ENCODE measurements around the gene ARHGEF16.

The ARHGEF16 gene

DNA sequence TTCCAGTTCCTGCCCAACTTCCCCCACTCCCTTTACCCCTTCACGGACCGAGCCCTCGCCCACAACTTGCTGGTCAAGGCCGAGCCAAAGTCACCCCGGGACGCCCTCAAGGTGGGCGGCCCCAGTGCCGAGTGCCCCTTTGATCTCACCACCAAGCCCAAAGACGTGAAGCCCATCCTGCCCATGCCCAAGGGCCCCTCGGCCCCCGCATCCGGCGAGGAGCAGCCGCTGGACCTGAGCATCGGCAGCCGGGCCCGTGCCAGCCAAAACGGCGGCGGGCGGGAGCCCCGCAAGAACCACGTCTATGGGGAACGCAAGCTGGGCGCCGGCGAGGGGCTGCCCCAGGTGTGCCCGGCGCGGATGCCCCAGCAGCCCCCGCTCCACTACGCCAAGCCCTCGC is 42.1 kb upstream of the ARHGEF16 start:
- Histone ChIP-seq H3K36me3 (ENCODE audit: control insufficient read depth in 2 of 2, insufficient read depth in 1 of 2, low read length in 2 of 2) (peaks cover 0 to 21% of the 10 kb centered on the region in 2 experiments; a peak in 1 of 3 replicates), H3K4me3 (ENCODE audit: low read depth, low read length) (no peak overlapping the region), H3K4me1 (ENCODE audit: control insufficient read depth, insufficient read depth, low read length) (no peaks in the 10 kb centered on the region), H3K27ac (ENCODE audit: extremely low read depth, low read depth, low read length) (no peak overlapping the region), H3K9me3 (ENCODE audit: control insufficient read depth, insufficient read depth, low read depth, low read length) (no peaks in the 10 kb centered on the region)
- TF ChIP-seq KLF8 (tag by site-specific recombination; IDR thresholded peaks at IDR 0.05), result no peak
- TF ChIP-seq ZNF654 (tag by site-specific recombination; IDR thresholded peaks at IDR 0.05; ENCODE audit: low read depth), result no peak
- TF ChIP-seq SCRT2 (tag by site-specific recombination; IDR thresholded peaks at IDR 0.05), result no peak
- TF ChIP-seq ZNF426 (tag by site-specific recombination; IDR thresholded peaks at IDR 0.05), result no peak
- TF ChIP-seq, protein P1, sequence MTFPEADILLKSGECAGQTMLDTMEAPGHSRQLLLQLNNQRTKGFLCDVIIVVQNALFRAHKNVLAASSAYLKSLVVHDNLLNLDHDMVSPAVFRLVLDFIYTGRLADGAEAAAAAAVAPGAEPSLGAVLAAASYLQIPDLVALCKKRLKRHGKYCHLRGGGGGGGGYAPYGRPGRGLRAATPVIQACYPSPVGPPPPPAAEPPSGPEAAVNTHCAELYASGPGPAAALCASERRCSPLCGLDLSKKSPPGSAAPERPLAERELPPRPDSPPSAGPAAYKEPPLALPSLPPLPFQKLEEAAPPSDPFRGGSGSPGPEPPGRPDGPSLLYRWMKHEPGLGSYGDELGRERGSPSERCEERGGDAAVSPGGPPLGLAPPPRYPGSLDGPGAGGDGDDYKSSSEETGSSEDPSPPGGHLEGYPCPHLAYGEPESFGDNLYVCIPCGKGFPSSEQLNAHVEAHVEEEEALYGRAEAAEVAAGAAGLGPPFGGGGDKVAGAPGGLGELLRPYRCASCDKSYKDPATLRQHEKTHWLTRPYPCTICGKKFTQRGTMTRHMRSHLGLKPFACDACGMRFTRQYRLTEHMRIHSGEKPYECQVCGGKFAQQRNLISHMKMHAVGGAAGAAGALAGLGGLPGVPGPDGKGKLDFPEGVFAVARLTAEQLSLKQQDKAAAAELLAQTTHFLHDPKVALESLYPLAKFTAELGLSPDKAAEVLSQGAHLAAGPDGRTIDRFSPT (tag by site-specific recombination; IDR thresholded peaks at IDR 0.05), result no peak
- no peak for TF ChIP-seq ZNF830 (tag by site-specific recombination; IDR thresholded peaks at IDR 0.05; ENCODE audit: low read depth)
- TF ChIP-seq ZSCAN30 (tag by site-specific recombination; IDR thresholded peaks at IDR 0.05), result no peak
- no peak for TF ChIP-seq ZBTB7A (tag by site-specific recombination; IDR thresholded peaks at IDR 0.05; ENCODE audit: low read depth)
- TF ChIP-seq ZNF510 (tag by site-specific recombination; IDR thresholded peaks at IDR 0.05; ENCODE audit: insufficient replicate concordance), result no peak
- no peak for TF ChIP-seq SETDB1 (IDR thresholded peaks at IDR 0.05; ENCODE audit: insufficient read length, low read length)
- TF ChIP-seq ZNF302 (tag by site-specific recombination; IDR thresholded peaks at IDR 0.05; ENCODE audit: low read depth), result no peak
- no peak for TF ChIP-seq ZNF548 (tag by site-specific recombination; IDR thresholded peaks at IDR 0.05)
- TF ChIP-seq KLF16 (tag by site-specific recombination; IDR thresholded peaks at IDR 0.05), result no peak
- TF ChIP-seq, protein P2, sequence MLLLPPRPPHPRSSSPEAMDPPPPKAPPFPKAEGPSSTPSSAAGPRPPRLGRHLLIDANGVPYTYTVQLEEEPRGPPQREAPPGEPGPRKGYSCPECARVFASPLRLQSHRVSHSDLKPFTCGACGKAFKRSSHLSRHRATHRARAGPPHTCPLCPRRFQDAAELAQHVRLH (tag by site-specific recombination; IDR thresholded peaks at IDR 0.05), result no peak
- TF ChIP-seq, protein P3, sequence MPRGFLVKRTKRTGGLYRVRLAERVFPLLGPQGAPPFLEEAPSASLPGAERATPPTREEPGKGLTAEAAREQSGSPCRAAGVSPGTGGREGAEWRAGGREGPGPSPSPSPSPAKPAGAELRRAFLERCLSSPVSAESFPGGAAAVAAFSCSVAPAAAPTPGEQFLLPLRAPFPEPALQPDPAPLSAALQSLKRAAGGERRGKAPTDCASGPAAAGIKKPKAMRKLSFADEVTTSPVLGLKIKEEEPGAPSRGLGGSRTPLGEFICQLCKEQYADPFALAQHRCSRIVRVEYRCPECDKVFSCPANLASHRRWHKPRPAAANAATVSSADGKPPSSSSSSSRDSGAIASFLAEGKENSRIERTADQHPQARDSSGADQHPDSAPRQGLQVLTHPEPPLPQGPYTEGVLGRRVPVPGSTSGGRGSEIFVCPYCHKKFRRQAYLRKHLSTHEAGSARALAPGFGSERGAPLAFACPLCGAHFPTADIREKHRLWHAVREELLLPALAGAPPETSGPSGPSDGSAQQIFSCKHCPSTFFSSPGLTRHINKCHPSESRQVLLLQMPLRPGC (tag by site-specific recombination; IDR thresholded peaks at IDR 0.05), result no peak
- TF ChIP-seq ZNF670 (tag by site-specific recombination; IDR thresholded peaks at IDR 0.05; ENCODE audit: low read depth), result no peak
- TF ChIP-seq, protein P4, sequence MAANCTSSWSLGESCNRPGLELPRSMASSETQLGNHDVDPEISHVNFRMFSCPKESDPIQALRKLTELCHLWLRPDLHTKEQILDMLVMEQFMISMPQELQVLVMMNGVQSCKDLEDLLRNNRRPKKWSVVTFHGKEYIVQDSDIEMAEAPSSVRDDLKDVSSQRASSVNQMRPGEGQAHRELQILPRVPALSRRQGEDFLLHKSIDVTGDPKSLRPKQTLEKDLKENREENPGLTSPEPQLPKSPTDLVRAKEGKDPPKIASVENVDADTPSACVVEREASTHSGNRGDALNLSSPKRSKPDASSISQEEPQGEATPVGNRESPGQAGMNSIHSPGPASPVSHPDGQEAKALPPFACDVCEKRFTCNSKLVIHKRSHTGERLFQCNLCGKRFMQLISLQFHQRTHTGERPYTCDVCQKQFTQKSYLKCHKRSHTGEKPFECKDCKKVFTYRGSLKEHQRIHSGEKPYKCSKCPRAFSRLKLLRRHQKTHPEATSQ (tag by site-specific recombination; IDR thresholded peaks at IDR 0.05), result no peak
- TF ChIP-seq GLI2 (tag by site-specific recombination; IDR thresholded peaks at IDR 0.05; ENCODE audit: borderline replicate concordance, low read depth), result no peak
- no peak for TF ChIP-seq RBAK (tag by site-specific recombination; IDR thresholded peaks at IDR 0.05)
- TF ChIP-seq ZNF473 (tag by site-specific recombination; IDR thresholded peaks at IDR 0.05), result no peak
- ChIA-PET CTCF (no interaction called here), POLR2A (no interaction called here)

DNA sequence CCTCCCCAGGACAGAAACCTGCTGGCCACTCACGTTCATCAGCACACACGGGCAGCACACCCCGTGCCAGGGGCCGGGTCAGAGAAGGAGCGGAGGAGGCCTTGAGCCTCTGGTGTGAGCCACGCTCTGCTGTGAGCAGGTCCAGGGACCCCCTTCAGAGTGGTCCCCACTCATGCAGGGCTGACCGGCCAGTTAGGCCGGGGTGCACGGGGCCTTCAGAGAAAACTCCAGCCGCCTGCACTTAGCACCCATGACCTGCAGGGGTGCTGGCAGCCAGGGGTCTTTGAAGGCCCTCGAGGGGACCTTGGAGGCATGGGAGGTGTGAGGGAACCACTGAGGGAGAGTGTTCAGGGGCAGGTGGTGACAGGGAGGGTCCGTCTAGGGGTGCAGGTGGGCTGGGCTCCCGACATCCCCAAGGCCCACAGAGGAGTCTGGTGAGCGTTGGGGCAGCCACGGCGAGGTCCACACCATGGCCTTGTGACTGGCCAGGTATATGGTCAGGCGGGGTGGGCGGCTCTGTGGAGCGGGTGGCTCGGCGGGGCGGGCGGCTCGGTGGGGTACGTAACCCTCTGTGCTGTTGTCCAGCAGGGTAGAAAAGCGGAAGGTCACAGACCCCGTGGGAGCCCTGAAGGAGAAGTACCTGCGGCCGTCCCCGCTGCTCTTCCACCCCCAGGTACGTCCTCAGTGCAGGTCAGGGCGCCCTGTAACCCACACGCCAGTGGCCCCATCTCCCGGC is 40.3 kb upstream of the ARHGEF16 start:
- CTCF ChIA-PET, result no interaction called here

More for the DNA sequence above, 40.3 kb upstream of the ARHGEF16 start:
- no peak overlapping the region for H3K27ac ChIP-seq (ENCODE audit: extremely low read depth, low read depth, low read length)
- peaks cover 6% of the 10 kb centered on the region for H3K4me1 ChIP-seq (ENCODE audit: control insufficient read depth, insufficient read depth, low read length)
- TF ChIP-seq KLF10 (tag by site-specific recombination; IDR thresholded peaks at IDR 0.05), result no peak
- TF ChIP-seq, protein P5, sequence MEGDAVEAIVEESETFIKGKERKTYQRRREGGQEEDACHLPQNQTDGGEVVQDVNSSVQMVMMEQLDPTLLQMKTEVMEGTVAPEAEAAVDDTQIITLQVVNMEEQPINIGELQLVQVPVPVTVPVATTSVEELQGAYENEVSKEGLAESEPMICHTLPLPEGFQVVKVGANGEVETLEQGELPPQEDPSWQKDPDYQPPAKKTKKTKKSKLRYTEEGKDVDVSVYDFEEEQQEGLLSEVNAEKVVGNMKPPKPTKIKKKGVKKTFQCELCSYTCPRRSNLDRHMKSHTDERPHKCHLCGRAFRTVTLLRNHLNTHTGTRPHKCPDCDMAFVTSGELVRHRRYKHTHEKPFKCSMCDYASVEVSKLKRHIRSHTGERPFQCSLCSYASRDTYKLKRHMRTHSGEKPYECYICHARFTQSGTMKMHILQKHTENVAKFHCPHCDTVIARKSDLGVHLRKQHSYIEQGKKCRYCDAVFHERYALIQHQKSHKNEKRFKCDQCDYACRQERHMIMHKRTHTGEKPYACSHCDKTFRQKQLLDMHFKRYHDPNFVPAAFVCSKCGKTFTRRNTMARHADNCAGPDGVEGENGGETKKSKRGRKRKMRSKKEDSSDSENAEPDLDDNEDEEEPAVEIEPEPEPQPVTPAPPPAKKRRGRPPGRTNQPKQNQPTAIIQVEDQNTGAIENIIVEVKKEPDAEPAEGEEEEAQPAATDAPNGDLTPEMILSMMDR (tag by site-specific recombination; IDR thresholded peaks at IDR 0.05), result peak; percentile 36; the same call in 1 of the 2 replicates
- no peak for TF ChIP-seq ZNF155 (tag by site-specific recombination; IDR thresholded peaks at IDR 0.05)
- H3K4me3 ChIP-seq (ENCODE audit: low read depth, low read length), result no peak overlapping the region
- POLR2A ChIA-PET, result no interaction called here
- no peaks in the 10 kb centered on the region for H3K9me3 ChIP-seq (ENCODE audit: control insufficient read depth, insufficient read depth, low read depth, low read length)
- H3K36me3 ChIP-seq (ENCODE audit: control insufficient read depth in 2 of 2, insufficient read depth in 1 of 2, low read length in 2 of 2), result peaks cover 0 to 32% of the 10 kb centered on the region in 2 experiments; a peak in 1 of 3 replicates
